Muscle layer of colon (tissue), 2 donors: Measurements from ENCODE around the gene VOPP1.

Source experiments
- H3K27ac ChIP-seq: one replicate; pipeline ENCODE4 v1.7.0; 2013; ENCODE audit warnings: low read depth, mild to moderate bottlenecking, low read length, moderate library complexity
- H3K27me3 ChIP-seq, 2 donors: one replicate each; pipeline ENCODE4 v1.7.0; 2013; ENCODE audit warnings: low read length in 2 of 2, mild to moderate bottlenecking in 2 of 2; ENCODE audit not compliant: insufficient read depth in 2 of 2, control insufficient read depth in 1 of 2
- H3K36me3 ChIP-seq: one replicate; pipeline ENCODE4 v1.7.0; 2013; ENCODE audit warnings: mild to moderate bottlenecking, low read length; ENCODE audit not compliant: insufficient read depth
- H3K4me1 ChIP-seq: one replicate; pipeline ENCODE4 v1.7.0; 2013; ENCODE audit warnings: mild to moderate bottlenecking, low read length; ENCODE audit not compliant: insufficient read depth
- H3K4me3 ChIP-seq, 2 donors: one replicate each; pipeline ENCODE4 v1.7.0; 2013; ENCODE audit warnings: low read length in 2 of 2, low read depth in 1 of 2, mild to moderate bottlenecking in 1 of 2, moderate library complexity in 1 of 2
- H3K9ac ChIP-seq: one replicate; pipeline ENCODE4 v1.7.0; 2013; ENCODE audit warnings: low read length
- H3K9me3 ChIP-seq: one replicate; pipeline ENCODE4 v1.7.0; 2013; ENCODE audit warnings: mild to moderate bottlenecking, low read length
- donor health status: abdominal sarcoma.
- donor health status: Adenocarcinoma of cecum.

Gene VOPP1

GRCh38 chr7:55444786-55445185 is 127.5 kb downstream of the VOPP1 start:
- no peak overlapping the region for H3K27ac ChIP-seq

GRCh38 chr7:55441774-55442522 is 130.4 kb downstream of the VOPP1 start:
- Histone ChIP-seq H3K9ac (no peak overlapping the region), H3K4me1 (no peaks in the 10 kb centered on the region), H3K27ac (no peak overlapping the region), H3K9me3 (no peaks in the 10 kb centered on the region), H3K36me3 (no peaks in the 10 kb centered on the region), H3K4me3 (no peak overlapping the region), H3K27me3 (no peaks in the 10 kb centered on the region)

More at GRCh38 chr7:55444786-55445185, 127.5 kb downstream of the VOPP1 start:
- peaks cover 0 to 10% of the 10 kb centered on the region in 2 donors for H3K27me3 ChIP-seq
- no peak overlapping the region for H3K9ac ChIP-seq
- no peak overlapping the region for H3K4me3 ChIP-seq
- no peaks in the 10 kb centered on the region for H3K36me3 ChIP-seq
- no peaks in the 10 kb centered on the region for H3K9me3 ChIP-seq
- H3K4me1 ChIP-seq, result no peaks in the 10 kb centered on the region

- H3K36me3 ChIP-seq, result no peaks in the 10 kb centered on the region
- H3K9me3 ChIP-seq, result no peaks in the 10 kb centered on the region
- no peaks in the 10 kb centered on the region for H3K27me3 ChIP-seq
- H3K4me3 ChIP-seq, result no peak overlapping the region
- no peak overlapping the region for H3K9ac ChIP-seq
- no peaks in the 10 kb centered on the region for H3K4me1 ChIP-seq
- no peak overlapping the region for H3K27ac ChIP-seq
Observed at GRCh38 chr7:55441002-55441401, 131.3 kb downstream of the VOPP1 start.

- H3K27me3 ChIP-seq, result no peaks in the 10 kb centered on the region
Observed at GRCh38 chr7:55440040-55440690, 132.1 kb downstream of the VOPP1 start.

GRCh38 chr7:55439627-55440026 is 132.7 kb downstream of the VOPP1 start:
- H3K27ac ChIP-seq, result no peak overlapping the region
- no peak overlapping the region for H3K4me3 ChIP-seq
- H3K4me1 ChIP-seq, result no peaks in the 10 kb centered on the region
- no peaks in the 10 kb centered on the region for H3K27me3 ChIP-seq
- no peaks in the 10 kb centered on the region for H3K36me3 ChIP-seq
- H3K9ac ChIP-seq, result no peak overlapping the region
- H3K9me3 ChIP-seq, result no peaks in the 10 kb centered on the region

More at GRCh38 chr7:55440040-55440690, 132.1 kb downstream of the VOPP1 start:
- no peaks in the 10 kb centered on the region for H3K4me1 ChIP-seq
- H3K4me3 ChIP-seq, result no peak overlapping the region
- no peak overlapping the region for H3K27ac ChIP-seq
- no peak overlapping the region for H3K9ac ChIP-seq
- H3K36me3 ChIP-seq, result no peaks in the 10 kb centered on the region
- H3K9me3 ChIP-seq, result no peaks in the 10 kb centered on the region

GRCh38 chr7:55438757-55439525 is 133.4 kb downstream of the VOPP1 start:
- H3K9ac ChIP-seq, result no peak overlapping the region
- no peak overlapping the region for H3K4me3 ChIP-seq
- H3K9me3 ChIP-seq, result no peaks in the 10 kb centered on the region
- no peak overlapping the region for H3K27ac ChIP-seq
- H3K27me3 ChIP-seq, result no peaks in the 10 kb centered on the region
- no peaks in the 10 kb centered on the region for H3K36me3 ChIP-seq
- H3K4me1 ChIP-seq, result no peaks in the 10 kb centered on the region

GRCh38 chr7:55438085-55438756 is 134.1 kb downstream of the VOPP1 start:
- Histone ChIP-seq H3K4me3 (no peak overlapping the region), H3K9me3 (no peaks in the 10 kb centered on the region), H3K36me3 (no peaks in the 10 kb centered on the region), H3K27me3 (no peaks in the 10 kb centered on the region), H3K27ac (no peak overlapping the region), H3K9ac (no peak overlapping the region), H3K4me1 (no peaks in the 10 kb centered on the region)

- Histone ChIP-seq H3K9ac (no peak overlapping the region), H3K36me3 (no peaks in the 10 kb centered on the region), H3K4me1 (no peaks in the 10 kb centered on the region), H3K27me3 (no peaks in the 10 kb centered on the region), H3K4me3 (no peak overlapping the region), H3K27ac (no peak overlapping the region), H3K9me3 (no peaks in the 10 kb centered on the region)
Observed at GRCh38 chr7:55437375-55437774, 134.9 kb downstream of the VOPP1 start.

GRCh38 chr7:55436457-55436856 is 135.8 kb downstream of the VOPP1 start:
- no peaks in the 10 kb centered on the region for H3K9me3 ChIP-seq
- H3K27me3 ChIP-seq, result no peaks in the 10 kb centered on the region
- H3K9ac ChIP-seq, result no peak overlapping the region
- no peak overlapping the region for H3K4me3 ChIP-seq
- no peaks in the 10 kb centered on the region for H3K36me3 ChIP-seq
- H3K27ac ChIP-seq, result no peak overlapping the region
- no peaks in the 10 kb centered on the region for H3K4me1 ChIP-seq

GRCh38 chr7:55435466-55435865 is 136.8 kb downstream of the VOPP1 start:
- Histone ChIP-seq H3K4me1 (no peaks in the 10 kb centered on the region), H3K27me3 (no peaks in the 10 kb centered on the region), H3K9ac (no peak overlapping the region), H3K27ac (no peak overlapping the region), H3K36me3 (peaks cover 4% of the 10 kb centered on the region), H3K4me3 (no peak overlapping the region), H3K9me3 (no peaks in the 10 kb centered on the region)
